ENCODE measurements around the gene TOR2A.

Gene TOR2A

GRCh38 chr9:127697575-127697974 is 37.5 kb downstream of the TOR2A start:
- Histone ChIP-seq H3K4me2 (ENCODE audit: low read depth, low read length) (no peak overlapping the region), H3K27ac (ENCODE audit: low read length) (no peak overlapping the region), H3K4me1 (ENCODE audit: low read length) (no peaks in the 10 kb centered on the region), H2AFZ (ENCODE audit: low read length) (no peak overlapping the region), H3K9ac (ENCODE audit: low read length) (no peak overlapping the region), H3K9me2 (replicated peaks; ENCODE audit: insufficient read depth, low read length) (no peaks in the 10 kb centered on the region), H3K4me3 (ENCODE audit: low read length) (no peak overlapping the region), H3K36me3 (replicated peaks; ENCODE audit: insufficient read depth, low read length) (no peaks in the 10 kb centered on the region), H4K20me1 (ENCODE audit: insufficient read depth, low read length) (no peaks in the 10 kb centered on the region), H3K79me2 (ENCODE audit: low read length) (no peaks in the 10 kb centered on the region), H3K9me3 (replicated peaks; ENCODE audit: insufficient read depth, low read length) (no peaks in the 10 kb centered on the region), H3F3A (ENCODE audit: insufficient read depth, low read length) (no peaks in the 10 kb centered on the region), H3K27me3 (replicated peaks; ENCODE audit: insufficient read depth, low read length) (no peaks in the 10 kb centered on the region)
- TF ChIP-seq EZH2phosphoT487 (IDR thresholded peaks at IDR 0.05; ENCODE audit: low read length): no peak
- no peak for TF ChIP-seq EZH2 (optimal IDR thresholded peaks at IDR 0.05; ENCODE audit: low read depth, low read length)
- TF ChIP-seq, protein P1, sequence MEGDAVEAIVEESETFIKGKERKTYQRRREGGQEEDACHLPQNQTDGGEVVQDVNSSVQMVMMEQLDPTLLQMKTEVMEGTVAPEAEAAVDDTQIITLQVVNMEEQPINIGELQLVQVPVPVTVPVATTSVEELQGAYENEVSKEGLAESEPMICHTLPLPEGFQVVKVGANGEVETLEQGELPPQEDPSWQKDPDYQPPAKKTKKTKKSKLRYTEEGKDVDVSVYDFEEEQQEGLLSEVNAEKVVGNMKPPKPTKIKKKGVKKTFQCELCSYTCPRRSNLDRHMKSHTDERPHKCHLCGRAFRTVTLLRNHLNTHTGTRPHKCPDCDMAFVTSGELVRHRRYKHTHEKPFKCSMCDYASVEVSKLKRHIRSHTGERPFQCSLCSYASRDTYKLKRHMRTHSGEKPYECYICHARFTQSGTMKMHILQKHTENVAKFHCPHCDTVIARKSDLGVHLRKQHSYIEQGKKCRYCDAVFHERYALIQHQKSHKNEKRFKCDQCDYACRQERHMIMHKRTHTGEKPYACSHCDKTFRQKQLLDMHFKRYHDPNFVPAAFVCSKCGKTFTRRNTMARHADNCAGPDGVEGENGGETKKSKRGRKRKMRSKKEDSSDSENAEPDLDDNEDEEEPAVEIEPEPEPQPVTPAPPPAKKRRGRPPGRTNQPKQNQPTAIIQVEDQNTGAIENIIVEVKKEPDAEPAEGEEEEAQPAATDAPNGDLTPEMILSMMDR (IDR thresholded peaks at IDR 0.05; ENCODE audit: low read length): no peak
- no peak for DNase-seq

DNA sequence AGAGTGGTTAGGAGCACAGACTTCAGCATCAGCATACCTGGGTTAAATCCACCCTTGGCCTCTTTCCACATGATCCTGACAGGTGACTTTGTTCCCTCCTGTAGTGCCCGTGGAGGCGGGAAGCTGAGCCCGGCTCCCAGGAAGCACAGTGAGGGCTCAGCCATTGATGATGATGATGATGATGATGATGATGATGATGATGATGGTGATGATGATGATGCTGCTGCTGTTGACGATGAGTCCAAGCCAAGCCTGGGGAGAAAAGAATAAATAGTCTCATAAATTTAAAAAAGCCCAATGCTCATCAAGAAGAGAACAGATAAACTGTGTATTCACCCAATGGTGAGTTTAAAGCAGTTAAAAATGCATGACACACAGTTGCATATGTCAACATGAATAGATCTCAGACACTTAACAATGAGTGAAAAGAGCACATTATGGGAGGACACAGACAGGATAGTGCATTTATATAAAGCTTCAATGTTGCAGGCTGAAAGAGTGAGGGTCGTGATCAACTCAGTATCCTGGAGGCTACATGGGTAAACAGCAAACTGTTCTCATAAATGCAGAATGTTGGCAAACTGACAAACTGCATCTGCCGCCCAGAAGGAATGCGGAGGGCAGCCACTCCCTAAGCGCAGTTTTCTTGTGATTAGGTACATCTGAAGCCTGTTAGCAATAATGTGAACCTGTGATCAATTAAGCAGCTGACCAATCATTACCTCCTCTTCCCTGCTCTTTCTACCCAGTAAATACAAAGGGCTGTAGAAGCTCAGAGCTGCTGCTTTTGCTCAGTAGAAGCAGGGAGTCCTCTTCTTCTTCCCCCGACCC is 40.0 kb downstream of the TOR2A start:
- Histone ChIP-seq H3K9ac (ENCODE audit: low read length) (no peak overlapping the region), H2AFZ (ENCODE audit: low read length) (no peak overlapping the region), H3K27me3 (replicated peaks; ENCODE audit: insufficient read depth, low read length) (no peaks in the 10 kb centered on the region), H4K20me1 (ENCODE audit: insufficient read depth, low read length) (no peaks in the 10 kb centered on the region), H3K9me2 (replicated peaks; ENCODE audit: insufficient read depth, low read length) (no peaks in the 10 kb centered on the region), H3K4me2 (ENCODE audit: low read depth, low read length) (no peak overlapping the region), H3K4me1 (ENCODE audit: low read length) (no peaks in the 10 kb centered on the region), H3K9me3 (replicated peaks; ENCODE audit: insufficient read depth, low read length) (no peaks in the 10 kb centered on the region), H3K36me3 (replicated peaks; ENCODE audit: insufficient read depth, low read length) (no peaks in the 10 kb centered on the region), H3F3A (ENCODE audit: insufficient read depth, low read length) (no peaks in the 10 kb centered on the region), H3K79me2 (ENCODE audit: low read length) (no peaks in the 10 kb centered on the region), H3K4me3 (ENCODE audit: low read length) (no peak overlapping the region), H3K27ac (ENCODE audit: low read length) (no peak overlapping the region)
- TF ChIP-seq EZH2 (optimal IDR thresholded peaks at IDR 0.05; ENCODE audit: low read depth, low read length): no peak
- TF ChIP-seq EZH2phosphoT487 (IDR thresholded peaks at IDR 0.05; ENCODE audit: low read length): no peak
- TF ChIP-seq, protein P1 (IDR thresholded peaks at IDR 0.05; ENCODE audit: low read length): no peak
- no peak for DNase-seq

DNA sequence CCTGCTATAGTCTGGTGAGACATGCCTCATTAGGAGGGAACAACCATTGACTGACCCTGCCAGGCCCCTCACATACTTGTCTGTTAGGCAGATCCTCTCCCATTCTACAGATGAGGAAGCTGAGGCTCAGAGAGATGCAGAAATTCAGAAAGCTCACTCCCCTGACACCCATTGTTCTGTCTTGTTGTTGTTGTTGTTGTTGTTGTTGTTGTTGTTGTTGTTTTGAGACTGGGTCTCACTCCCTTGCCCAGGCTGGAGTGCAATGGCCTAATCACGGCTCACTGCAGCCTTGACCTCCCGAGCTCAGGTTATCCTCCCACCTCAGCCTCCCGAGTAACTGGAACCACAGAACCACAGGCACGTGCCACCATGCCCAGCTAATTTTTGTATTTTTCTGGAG is 41.4 kb downstream of the TOR2A start:
- no peak overlapping the region for H3K4me3 ChIP-seq (ENCODE audit: low read length)
- no peaks in the 10 kb centered on the region for H4K20me1 ChIP-seq (ENCODE audit: insufficient read depth, low read length)

More for the DNA sequence above, 41.4 kb downstream of the TOR2A start:
- Histone ChIP-seq H3K79me2 (ENCODE audit: low read length) (no peaks in the 10 kb centered on the region), H3K4me2 (ENCODE audit: low read depth, low read length) (no peak overlapping the region), H3K9ac (ENCODE audit: low read length) (no peak overlapping the region), H3K9me2 (replicated peaks; ENCODE audit: insufficient read depth, low read length) (no peaks in the 10 kb centered on the region), H2AFZ (ENCODE audit: low read length) (no peak overlapping the region), H3K27me3 (replicated peaks; ENCODE audit: insufficient read depth, low read length) (no peaks in the 10 kb centered on the region), H3K4me1 (ENCODE audit: low read length) (no peaks in the 10 kb centered on the region), H3K27ac (ENCODE audit: low read length) (no peak overlapping the region), H3K36me3 (replicated peaks; ENCODE audit: insufficient read depth, low read length) (no peaks in the 10 kb centered on the region), H3K9me3 (replicated peaks; ENCODE audit: insufficient read depth, low read length) (no peaks in the 10 kb centered on the region), H3F3A (ENCODE audit: insufficient read depth, low read length) (no peaks in the 10 kb centered on the region)
- TF ChIP-seq, protein P1 (IDR thresholded peaks at IDR 0.05; ENCODE audit: low read length): no peak
- TF ChIP-seq EZH2phosphoT487 (IDR thresholded peaks at IDR 0.05; ENCODE audit: low read length) (no peak), EZH2 (optimal IDR thresholded peaks at IDR 0.05; ENCODE audit: low read depth, low read length) (no peak)
- no peak for DNase-seq

Data from MM.1S (cell line).